ENCODE data around the gene FOXO1. TPM values are rescaled to one million over a fixed set of nuclear protein-coding genes. Genes with fewer than 3 reads are reported as not detected.
A peak's percentile ranks its signal among the peaks of the same experiment; 100 is the strongest.

FOXO1 gene
- total and polyA plus RNA-seq, 2 of the 13 experiments (the other 11 are each of a cell fraction or from before 2014, with no cell fraction given), result 8.1 to 13.1 TPM

- TF ChIP-seq TP53 (CRISPR knock-in tag; conservative IDR thresholded peaks at IDR 0.05), result no peak
- no peak for TF ChIP-seq XRCC5 (optimal IDR thresholded peaks at IDR 0.05; ENCODE audit: low read length)
- TF ChIP-seq ZFP36L2 (CRISPR knock-in tag; IDR thresholded peaks at IDR 0.05), result no peak
- no peak for TF ChIP-seq GZF1 (CRISPR knock-in tag; IDR thresholded peaks at IDR 0.05)
- no peak for TF ChIP-seq ZNF276 (CRISPR knock-in tag; IDR thresholded peaks at IDR 0.05; ENCODE audit: low read depth)
- TF ChIP-seq HNRNPK (IDR thresholded peaks at IDR 0.05; ENCODE audit: low read depth, low read length, poor library complexity, severe bottlenecking), result no peak
- no peak for TF ChIP-seq CHCHD3 (CRISPR knock-in tag; IDR thresholded peaks at IDR 0.05)
- TF ChIP-seq ZFAT (CRISPR knock-in tag; conservative IDR thresholded peaks at IDR 0.05), result no peak
- TF ChIP-seq, protein P1, sequence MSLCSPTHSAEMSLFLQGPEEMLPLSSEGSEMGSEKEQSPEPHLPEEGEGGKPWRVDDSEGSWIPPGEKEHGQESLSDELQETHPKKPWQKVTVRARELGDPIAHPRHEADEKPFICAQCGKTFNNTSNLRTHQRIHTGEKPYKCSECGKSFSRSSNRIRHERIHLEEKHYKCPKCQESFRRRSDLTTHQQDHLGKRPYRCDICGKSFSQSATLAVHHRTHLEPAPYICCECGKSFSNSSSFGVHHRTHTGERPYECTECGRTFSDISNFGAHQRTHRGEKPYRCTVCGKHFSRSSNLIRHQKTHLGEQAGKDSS (CRISPR knock-in tag; IDR thresholded peaks at IDR 0.05; ENCODE audit: borderline replicate concordance, low read depth), result peak; percentile 56; the same call in 1 of the 2 replicates
- TF ChIP-seq SCMH1 (CRISPR knock-in tag; IDR thresholded peaks at IDR 0.05; ENCODE audit: borderline replicate concordance), result no peak
- TF ChIP-seq NFKBIZ (CRISPR knock-in tag; IDR thresholded peaks at IDR 0.05), result no peak
- TF ChIP-seq ZNF432 (CRISPR knock-in tag; IDR thresholded peaks at IDR 0.05; ENCODE audit: borderline replicate concordance), result no peak
- no peak for TF ChIP-seq HNF1A (IDR thresholded peaks at IDR 0.05; ENCODE audit: low read depth)
- TF ChIP-seq HNF1A (CRISPR knock-in tag; IDR thresholded peaks at IDR 0.05; ENCODE audit: borderline replicate concordance), result peak; percentile 69
- no peak for TF ChIP-seq ZNF550 (CRISPR knock-in tag; IDR thresholded peaks at IDR 0.05; ENCODE audit: borderline replicate concordance)
- no peak for TF ChIP-seq THYN1 (CRISPR knock-in tag; IDR thresholded peaks at IDR 0.05; ENCODE audit: borderline replicate concordance, low read depth)
- no peak for TF ChIP-seq GPN1 (CRISPR knock-in tag; IDR thresholded peaks at IDR 0.05; ENCODE audit: borderline replicate concordance)
- no peak for TF ChIP-seq ZNF296 (CRISPR knock-in tag; conservative IDR thresholded peaks at IDR 0.05)
- TF ChIP-seq HNF4G (IDR thresholded peaks at IDR 0.05; ENCODE audit: borderline replicate concordance, low read depth, low read length), result peak; percentile 86
- peak; percentile 74; the same call in 1 of the 2 replicates for TF ChIP-seq HNF4G (CRISPR knock-in tag; IDR thresholded peaks at IDR 0.05; ENCODE audit: borderline replicate concordance, low read depth)
- no peak for TF ChIP-seq ZNF367 (CRISPR knock-in tag; IDR thresholded peaks at IDR 0.05; ENCODE audit: borderline replicate concordance)
- TF ChIP-seq HOXA9 (CRISPR knock-in tag; IDR thresholded peaks at IDR 0.05; ENCODE audit: borderline replicate concordance), result no peak
- no peak for TF ChIP-seq NFE2L1 (CRISPR knock-in tag; IDR thresholded peaks at IDR 0.05; ENCODE audit: borderline replicate concordance)
- no peak for TF ChIP-seq ZNF552 (CRISPR knock-in tag; IDR thresholded peaks at IDR 0.05; ENCODE audit: borderline replicate concordance)
- TF ChIP-seq MIXL1 (CRISPR knock-in tag; IDR thresholded peaks at IDR 0.05), result peak; percentile 31
Observed at GRCh38 chr13:40536443-40537113, 129.9 kb downstream of the FOXO1 start (continued).
